Lower leg skin (tissue), 4 donors: ENCODE data around the gene TLR6. TPM values are rescaled to one million over a fixed set of nuclear protein-coding genes. Genes with fewer than 3 reads are reported as not detected.

Experiments used
- DNase-seq, 2 donors: peaks; one replicate each; pipeline ENCODE4 v3.0.0-alpha.2; 2019; ENCODE audit warnings: low spot score in 2 of 2
- H3K4me3 ChIP-seq: fragments of 200-600 bp; sonication (generic); 2 replicates; pipeline ENCODE4 v1.5.1; 2017; ENCODE audit warnings: mild to moderate bottlenecking, low read depth; ENCODE audit not compliant: poor library complexity, severe bottlenecking
- CTCF ChIP-seq, 3 donors: fragments of 450-650 bp; IDR thresholded peaks; one replicate each; pipeline ENCODE4 v1.5.1; 2016; ENCODE audit warnings: antibody characterized with exemption in 3 of 3, mild to moderate bottlenecking in 3 of 3, moderate library complexity in 2 of 3
- POLR2A ChIP-seq, 2 donors: fragments of 450-650 bp; IDR thresholded peaks; one replicate each; pipeline ENCODE4 v1.6.1; 2016 to 2017; ENCODE audit warnings: antibody characterized with exemption in 2 of 2, mild to moderate bottlenecking in 1 of 2, moderate library complexity in 1 of 2
- WGBS, 2 donors: methylation state at CpG; one replicate each; pipeline ENCODE4 v1.1.5; 2018; 5-methylcytosine and 5-hydroxymethylcytosine counted together
- intact Hi-C: fragments of 100-400 bp; cut with DNase I; formaldehyde crosslinking; loops from one replicate; pipeline ENCODE4 v1.15.0; 2023; ENCODE audit warnings: low total_unique reads
- total RNA-seq, 4 donors: library from RNA; depleted of rRNA; stranded (reverse); fragments of >200 nt; gene quantifications; one replicate each; pipeline ENCODE4 v1.1.0, GENCODE V29; 2016

The TLR6 gene
- 1 to 10 TPM; 1.1 to 4.0 (median 2.2) TPM for total RNA-seq

GRCh38 chr4:38856524-38857337 lies at the start of gene TLR6:
Gene TLR6, minus strand, starts transcription at chr4:38856817. Its CDS starts 27,344 bp downstream, at chr4:38829473.
- TF ChIP-seq POLR2A (IDR thresholded peaks at IDR 0.05), result no peak
- no peak for TF ChIP-seq CTCF (IDR thresholded peaks at IDR 0.05)
- 22 to 23% methylated on average over 8 of the region's 8 CpGs for WGBS, 2 donors
- H3K4me3 ChIP-seq, result no peak within 1 kb of the TSS
- DNase-seq, result peak in 1 of 2 donors; percentile 66
- intact Hi-C loops, result no loop called here

GRCh38 chr4:38905652-38906385 lies 49.2 kb upstream of the TLR6 start:
- intact Hi-C loops, result no loop called here
- TF ChIP-seq CTCF (IDR thresholded peaks at IDR 0.05) (no peak), POLR2A (IDR thresholded peaks at IDR 0.05) (no peak)
- WGBS, 2 donors, result 73 to 75% methylated on average over 10 of the region's 10 CpGs
- no peak overlapping the region for H3K4me3 ChIP-seq
- DNase-seq, result no peak

- TF ChIP-seq POLR2A (IDR thresholded peaks at IDR 0.05) (no peak), CTCF (IDR thresholded peaks at IDR 0.05) (no peak)
- intact Hi-C loops, result no loop called here
- 90 to 91% methylated on average over 3 of the region's 3 CpGs for WGBS, 2 donors
- DNase-seq, result no peak
- no peak overlapping the region for H3K4me3 ChIP-seq
Observed at GRCh38 chr4:38904682-38905081, 48.1 kb upstream of the TLR6 start.

GRCh38 chr4:38904090-38904666 lies 47.6 kb upstream of the TLR6 start:
- H3K4me3 ChIP-seq, result no peak overlapping the region
- 83 to 86% methylated on average over 10 of the region's 10 CpGs for WGBS, 2 donors
- TF ChIP-seq POLR2A (IDR thresholded peaks at IDR 0.05) (no peak), CTCF (IDR thresholded peaks at IDR 0.05) (no peak)
- intact Hi-C loops, result no loop called here
- no peak for DNase-seq

- DNase-seq, result no peak
- intact Hi-C loops, result no loop called here
- no peak for TF ChIP-seq CTCF (IDR thresholded peaks at IDR 0.05)
- TF ChIP-seq POLR2A (IDR thresholded peaks at IDR 0.05), result no peak
- no peak overlapping the region for H3K4me3 ChIP-seq
Observed at GRCh38 chr4:38902695-38903094, 46.1 kb upstream of the TLR6 start.
